ENCODE results near the gene CEP85. TPM values are rescaled to one million over a fixed set of nuclear protein-coding genes. Genes with fewer than 3 reads are reported as not detected.

CEP85 gene
- total RNA-seq, 1 experiment from 2014 or later: 38.6 TPM

- Histone ChIP-seq H3K9me3 (ENCODE audit: control insufficient read depth, low read depth, low read length) (no peaks in the 10 kb centered on the region), H3T11ph (ENCODE audit: low read length) (no peak overlapping the region), H3K14ac (ENCODE audit: insufficient read depth, low read length) (no peak overlapping the region), H2BK12ac (ENCODE audit: insufficient read length, low read depth, low read length) (no peak overlapping the region), H3K9ac (ENCODE audit: extremely low read depth, insufficient read length, low read length) (no peak overlapping the region), H3K27ac (ENCODE audit: insufficient read length, low read depth, low read length) (no peak overlapping the region), H3K56ac (ENCODE audit: insufficient read length, low read depth, low read length) (no peak overlapping the region), H3K23me2 (ENCODE audit: insufficient read length, low read depth, low read length, poor library complexity, severe bottlenecking) (no peaks in the 10 kb centered on the region), H2AFZ (ENCODE audit: low read length) (no peak overlapping the region), H4K5ac (ENCODE audit: insufficient read length, low read depth, low read length) (no peak overlapping the region), H3K79me1 (ENCODE audit: insufficient read depth, low read depth, low read length, poor library complexity, severe bottlenecking) (no peaks in the 10 kb centered on the region), H3K18ac (ENCODE audit: insufficient read length, low read depth, low read length) (no peak overlapping the region), H2BK15ac (ENCODE audit: low read depth, low read length) (no peak overlapping the region), H3K4me1 (ENCODE audit: insufficient read depth, low read length) (no peaks in the 10 kb centered on the region), H3K79me2 (ENCODE audit: insufficient read depth, low read length) (no peaks in the 10 kb centered on the region), H4K8ac (replicated peaks; ENCODE audit: insufficient read length, low read depth, low read length) (no peak overlapping the region), H4K91ac (ENCODE audit: insufficient read length, low read depth, low read length) (no peak overlapping the region), H2AK5ac (ENCODE audit: insufficient read length, low read length) (no peak overlapping the region), H2BK5ac (ENCODE audit: insufficient read length, low read length) (no peak overlapping the region), H3K4ac (ENCODE audit: low read depth, low read length) (no peak overlapping the region), H3K23ac (ENCODE audit: insufficient read length, low read depth, low read length) (no peak overlapping the region), H4K20me1 (ENCODE audit: control insufficient read depth, insufficient read depth, insufficient read length) (no peaks in the 10 kb centered on the region), H3K27me3 (ENCODE audit: insufficient read depth, low read length) (no peaks in the 10 kb centered on the region), H2BK20ac (ENCODE audit: low read depth, low read length, poor library complexity, severe bottlenecking) (no peak overlapping the region), H2BK120ac (ENCODE audit: low read depth, low read length, poor library complexity, severe bottlenecking) (no peak overlapping the region), H3K4me2 (ENCODE audit: insufficient read depth, insufficient read length, low read length) (no peak overlapping the region)
- H3K27ac Mint-ChIP-seq: no peak overlapping the region
- no CpG with 5 or more reads among the region's 2 CpGs for WGBS (ENCODE audit: extremely low coverage, insufficient read length, low lambda C conversion rate)
- TF ChIP-seq CTCF (conservative IDR thresholded peaks at IDR 0.05): no peak
- no peak overlapping the region for H3K4me3 Mint-ChIP-seq
- no peaks in the 10 kb centered on the region for H3K27me3 Mint-ChIP-seq (ENCODE audit: low read depth)
- no peaks in the 10 kb centered on the region for H3K4me1 Mint-ChIP-seq
- DNase-seq: no peak
- H3K36me3 Mint-ChIP-seq (ENCODE audit: insufficient read depth in 1 of 3, low read depth in 3 of 3): peaks cover 61 to 88% (median 86%) of the 10 kb centered on the region in 3 experiments
- no peaks in the 10 kb centered on the region; a peak in 1 of 5 replicates for H3K9me3 Mint-ChIP-seq
These were observed 25.0 kb downstream of the CEP85 start for GRCh38 chr1:26259005-26259404.
